GM15510 (cell line): ENCODE results near the gene ADAMTSL5.

Source experiments
- POLR2A ChIP-seq: IDR thresholded peaks from 3 replicates; pipeline ENCODE4 v1.6.1; 2011; ENCODE audit warnings: borderline replicate concordance; ENCODE audit not compliant: insufficient read length; ENCODE audit errors: extremely low read depth

Gene ADAMTSL5

DNA sequence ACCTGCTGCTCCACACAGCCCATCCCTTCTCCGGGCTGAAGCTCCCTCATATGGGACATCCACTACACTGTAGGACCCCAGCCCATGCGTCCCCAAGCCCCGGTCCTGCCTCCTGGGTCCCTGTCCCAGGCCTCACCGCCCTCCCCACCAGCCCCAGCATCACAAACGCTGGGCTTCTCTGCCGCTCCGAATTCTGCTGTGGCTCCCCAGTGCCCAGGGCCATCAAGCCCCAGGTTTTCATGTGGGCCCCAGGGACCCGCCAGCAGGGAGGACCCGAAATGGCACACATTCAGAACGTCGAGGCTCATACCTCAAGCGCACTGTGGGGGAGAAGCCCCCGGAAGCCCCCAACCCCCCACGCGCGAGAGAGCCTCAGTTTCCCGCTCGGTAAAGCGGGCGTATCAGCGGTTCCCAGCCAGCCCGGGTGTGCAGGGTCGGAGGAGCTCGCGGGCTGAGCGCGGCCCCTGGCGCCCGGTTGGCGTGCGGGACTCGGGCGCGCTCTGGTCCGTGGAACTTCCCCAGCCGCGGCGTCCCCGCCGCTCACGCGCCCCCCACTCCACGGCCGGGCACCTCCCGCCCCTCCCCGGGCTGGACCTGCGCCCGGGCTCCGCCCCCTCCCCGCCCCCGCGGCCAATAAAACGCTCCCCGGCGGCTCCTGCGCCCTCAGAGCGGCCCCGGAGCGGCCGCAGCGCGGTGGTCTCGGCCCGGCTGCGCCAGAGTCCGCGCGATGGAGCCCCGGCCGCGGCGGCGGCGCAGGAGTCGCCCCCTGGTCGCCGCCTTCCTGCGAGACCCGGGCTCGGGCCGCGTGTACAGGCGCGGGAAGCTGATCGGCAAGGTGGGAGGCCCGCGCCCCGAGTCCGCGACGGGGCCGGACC is 10.8 kb upstream of the ADAMTSL5 start, which contains the start of gene PLK5:
PLK5 (plus strand) TSS at position 666 of the 875 bp plus-strand sequence. CDS start 2,920 bp downstream, outside the sequence.
- no peak for TF ChIP-seq POLR2A

DNA sequence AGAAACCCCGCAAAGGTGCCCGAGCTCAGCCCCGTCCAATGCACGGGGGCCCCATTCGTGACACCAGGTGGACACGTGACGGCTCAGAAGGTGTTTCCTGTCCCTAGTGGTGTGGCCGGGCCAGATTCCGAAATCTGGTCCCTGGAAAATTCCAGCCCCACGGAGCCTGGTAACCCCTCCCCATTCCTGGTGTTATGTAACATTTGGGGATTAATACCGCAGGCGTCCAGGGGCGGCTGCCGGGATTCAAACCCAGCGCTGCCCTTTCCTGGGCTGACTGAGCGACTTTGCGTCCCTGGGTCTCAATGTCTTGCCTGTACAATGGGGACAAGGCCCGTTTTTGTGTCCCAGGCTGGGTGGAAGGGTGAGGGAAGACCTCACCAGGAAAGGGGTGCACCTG is 10.0 kb upstream of the ADAMTSL5 start:
- no peak for TF ChIP-seq POLR2A

DNA sequence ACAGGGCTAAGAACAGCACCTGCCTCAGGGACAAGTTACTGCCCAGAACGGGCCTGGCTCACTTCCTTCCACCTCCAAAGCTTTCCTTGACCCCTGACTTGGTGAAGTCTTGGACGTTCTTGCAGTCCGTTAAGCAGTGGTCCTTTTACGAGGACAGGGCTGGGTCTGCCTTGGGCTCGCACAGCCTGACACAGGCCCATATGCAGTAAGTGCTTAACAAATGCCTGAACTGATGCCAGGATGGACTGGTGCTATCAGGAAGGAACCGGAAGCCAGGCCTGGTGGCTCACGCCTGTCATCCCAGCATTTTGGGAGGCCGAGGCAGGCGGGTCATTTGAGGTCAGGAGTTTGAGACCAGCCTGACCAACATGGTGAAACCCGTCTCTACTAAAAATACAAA is 9.2 kb upstream of the ADAMTSL5 start:
- TF ChIP-seq POLR2A = no peak

DNA sequence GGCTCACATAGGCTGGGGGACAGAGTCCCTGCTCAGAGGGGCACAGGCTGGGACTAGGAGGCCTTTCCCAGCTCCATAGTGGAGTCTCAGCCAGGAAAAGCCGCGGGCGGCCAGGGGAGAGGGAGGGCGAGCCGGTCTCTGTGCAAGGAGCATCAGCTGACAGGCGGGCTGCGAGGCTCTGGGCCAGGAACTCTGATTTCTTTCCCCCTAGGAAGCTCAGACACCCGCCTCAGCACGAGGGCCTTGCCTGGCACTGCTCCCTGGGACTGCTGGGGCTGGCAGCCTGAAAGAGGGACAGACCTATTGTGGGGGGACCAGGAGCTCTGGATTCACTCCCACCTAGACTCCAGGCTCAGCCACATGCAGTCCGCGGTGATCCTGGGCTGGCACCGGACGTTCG is 8.8 kb upstream of the ADAMTSL5 start:
- TF ChIP-seq POLR2A = no peak

DNA sequence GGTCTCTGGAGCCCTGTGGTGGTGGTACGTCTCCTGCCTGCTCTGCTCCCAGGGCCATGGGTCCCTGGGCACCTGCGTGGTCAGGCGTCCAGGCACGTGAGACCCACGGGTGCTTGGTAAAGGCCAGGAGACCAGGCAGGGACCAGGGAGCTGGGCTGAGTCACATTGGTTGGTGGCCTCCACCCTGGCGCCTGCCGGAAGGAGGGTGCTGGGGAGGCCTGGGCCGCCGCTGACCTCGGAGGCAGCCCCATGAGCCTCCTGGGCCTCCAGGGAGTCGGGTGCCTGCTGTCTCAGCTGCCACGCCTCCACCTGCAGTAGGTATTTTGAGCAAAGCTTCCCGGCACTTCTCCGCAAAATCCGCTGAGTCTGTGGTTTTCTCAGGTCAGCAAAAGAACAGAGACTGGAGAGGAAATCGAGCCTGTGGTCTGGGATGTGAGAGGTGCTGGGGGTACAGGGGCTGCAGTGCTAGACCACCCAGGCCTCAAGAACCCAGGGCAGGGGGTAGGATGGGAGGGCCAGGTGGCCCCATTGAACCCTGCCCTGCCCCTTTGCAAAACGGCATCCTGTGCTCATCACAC is 7.5 kb upstream of the ADAMTSL5 start:
- TF ChIP-seq POLR2A = no peak

DNA sequence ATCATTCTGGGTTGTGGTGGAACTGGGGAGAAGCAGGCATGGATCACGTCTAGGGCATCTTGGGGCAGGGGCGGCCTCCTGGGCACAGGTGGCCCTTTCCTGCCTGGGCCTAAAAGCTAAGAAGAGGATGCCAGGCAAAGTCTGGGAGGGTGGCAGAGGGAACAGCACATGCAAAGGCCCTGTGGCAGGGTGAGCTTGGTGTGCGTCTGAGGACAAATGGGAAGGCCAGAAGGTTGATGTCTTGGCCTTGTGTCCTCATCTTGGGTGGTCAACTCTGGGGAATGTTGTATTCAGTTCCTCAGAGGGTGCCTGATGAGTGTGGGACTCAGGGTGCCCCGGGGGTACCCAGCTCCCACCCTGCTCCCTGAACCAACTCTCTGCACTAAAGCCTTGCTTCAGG is 5.7 kb upstream of the ADAMTSL5 start:
- no peak for TF ChIP-seq POLR2A

DNA sequence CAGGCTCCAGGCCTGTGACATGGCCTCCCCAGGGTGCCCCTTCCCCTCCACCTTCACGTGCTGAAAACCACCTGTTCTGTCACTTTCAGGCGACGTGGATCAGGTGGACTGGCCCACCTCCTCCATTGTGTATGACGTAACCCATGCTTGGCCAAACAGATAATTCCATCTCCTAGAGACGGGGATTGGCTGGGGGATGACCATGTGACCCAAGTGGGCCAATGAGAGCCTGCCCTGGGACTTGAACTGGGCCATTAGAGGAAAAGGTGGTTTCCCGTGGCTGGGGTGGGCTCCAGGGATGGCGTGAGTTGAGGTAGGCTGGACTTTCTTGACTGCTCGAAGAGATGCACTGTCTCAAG is 3.6 kb upstream of the ADAMTSL5 start:
- no peak for TF ChIP-seq POLR2A

DNA sequence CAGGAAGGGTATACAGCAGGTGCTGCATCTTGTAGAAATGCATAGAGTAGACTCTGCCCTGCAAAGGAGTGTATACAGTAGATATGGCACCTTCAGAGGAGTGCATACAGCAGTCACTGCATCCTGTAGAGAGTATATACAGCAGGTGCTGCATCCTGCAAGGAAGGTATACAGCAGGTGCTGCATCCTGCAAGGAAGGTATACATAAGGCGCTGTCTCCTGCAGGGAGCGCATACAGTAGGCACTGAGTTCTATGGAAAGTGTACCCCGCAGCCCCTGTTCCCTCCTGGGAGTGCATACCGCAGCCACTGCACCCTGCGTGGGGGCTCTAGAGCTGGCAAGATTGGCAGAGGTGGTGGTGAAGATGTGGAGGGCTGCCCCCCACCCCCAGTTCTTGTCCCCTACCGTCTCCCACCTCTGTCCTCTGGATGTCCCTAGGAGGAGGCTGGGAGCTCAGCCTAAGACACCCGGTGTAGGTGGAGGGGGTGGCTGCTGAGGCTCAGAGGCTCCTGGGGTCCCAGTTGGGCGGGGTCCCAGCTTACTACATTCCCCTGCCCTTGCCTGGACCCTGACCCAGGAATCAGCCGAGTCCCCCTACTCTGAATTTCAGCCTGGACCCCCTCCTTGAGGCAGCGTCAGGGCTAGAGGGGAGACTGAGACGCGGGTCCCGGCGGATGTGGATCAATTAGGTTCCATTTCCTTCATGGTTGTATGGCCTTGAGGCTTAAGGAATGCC is 2.3 kb upstream of the ADAMTSL5 start:
- TF ChIP-seq POLR2A = no peak

DNA sequence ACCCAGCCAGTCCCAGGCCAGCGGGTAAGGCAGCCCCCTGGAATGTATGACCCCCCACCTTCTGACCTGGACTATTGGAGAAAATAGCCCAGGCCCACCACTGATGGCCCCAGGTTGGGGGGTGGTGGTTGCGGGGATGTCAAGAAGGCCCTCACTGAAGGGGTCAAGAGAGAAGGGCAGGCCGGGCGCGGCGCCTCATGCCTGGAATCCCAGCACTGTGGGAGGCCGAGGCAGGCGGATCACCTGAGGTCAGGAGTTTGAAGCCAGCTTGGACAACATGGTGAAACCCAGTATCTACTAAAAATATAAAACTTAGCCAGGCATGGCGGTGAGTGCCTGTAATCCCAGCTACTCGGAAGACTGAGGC is 1.5 kb upstream of the ADAMTSL5 start:
- no peak for TF ChIP-seq POLR2A

DNA sequence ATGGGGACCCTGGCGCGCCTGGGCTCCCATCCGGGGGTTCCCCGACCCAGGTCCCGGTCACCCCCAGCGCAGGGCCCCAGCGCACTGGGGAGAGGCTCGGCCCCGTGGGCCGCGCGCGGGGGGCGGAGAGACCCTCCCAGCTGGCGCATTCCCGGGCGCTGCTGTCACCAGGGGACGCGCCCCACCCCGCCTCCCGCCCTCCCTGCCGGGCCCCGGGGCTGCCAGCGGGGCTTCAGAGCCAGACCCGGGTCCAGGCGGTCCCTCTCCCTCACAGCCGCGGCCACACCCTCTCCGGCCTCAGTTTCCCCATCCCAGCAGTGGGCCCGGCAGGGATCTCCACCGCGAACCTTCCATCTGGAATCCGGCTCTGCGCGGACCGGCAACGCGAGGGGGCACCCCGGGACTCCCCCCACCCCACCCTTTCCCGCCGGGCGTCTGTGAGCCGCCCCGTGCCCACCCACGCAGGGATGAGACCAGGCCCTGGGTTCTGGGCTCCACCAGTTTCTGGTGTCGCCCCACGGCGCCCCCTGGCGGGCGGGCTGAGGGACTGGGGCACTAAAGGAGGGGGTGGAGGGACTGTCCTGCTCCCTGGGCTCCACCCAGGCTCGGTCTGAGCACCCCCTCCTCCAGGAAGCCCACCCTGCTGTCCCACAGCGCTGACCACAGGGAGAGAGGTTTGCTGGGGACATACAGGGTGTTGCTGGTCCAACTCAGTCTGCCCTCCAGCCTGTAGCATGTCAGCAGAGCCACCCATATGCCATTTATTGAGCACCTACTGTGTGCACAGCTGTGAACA is 878 bp upstream of the ADAMTSL5 start:
- no peak for TF ChIP-seq POLR2A

DNA sequence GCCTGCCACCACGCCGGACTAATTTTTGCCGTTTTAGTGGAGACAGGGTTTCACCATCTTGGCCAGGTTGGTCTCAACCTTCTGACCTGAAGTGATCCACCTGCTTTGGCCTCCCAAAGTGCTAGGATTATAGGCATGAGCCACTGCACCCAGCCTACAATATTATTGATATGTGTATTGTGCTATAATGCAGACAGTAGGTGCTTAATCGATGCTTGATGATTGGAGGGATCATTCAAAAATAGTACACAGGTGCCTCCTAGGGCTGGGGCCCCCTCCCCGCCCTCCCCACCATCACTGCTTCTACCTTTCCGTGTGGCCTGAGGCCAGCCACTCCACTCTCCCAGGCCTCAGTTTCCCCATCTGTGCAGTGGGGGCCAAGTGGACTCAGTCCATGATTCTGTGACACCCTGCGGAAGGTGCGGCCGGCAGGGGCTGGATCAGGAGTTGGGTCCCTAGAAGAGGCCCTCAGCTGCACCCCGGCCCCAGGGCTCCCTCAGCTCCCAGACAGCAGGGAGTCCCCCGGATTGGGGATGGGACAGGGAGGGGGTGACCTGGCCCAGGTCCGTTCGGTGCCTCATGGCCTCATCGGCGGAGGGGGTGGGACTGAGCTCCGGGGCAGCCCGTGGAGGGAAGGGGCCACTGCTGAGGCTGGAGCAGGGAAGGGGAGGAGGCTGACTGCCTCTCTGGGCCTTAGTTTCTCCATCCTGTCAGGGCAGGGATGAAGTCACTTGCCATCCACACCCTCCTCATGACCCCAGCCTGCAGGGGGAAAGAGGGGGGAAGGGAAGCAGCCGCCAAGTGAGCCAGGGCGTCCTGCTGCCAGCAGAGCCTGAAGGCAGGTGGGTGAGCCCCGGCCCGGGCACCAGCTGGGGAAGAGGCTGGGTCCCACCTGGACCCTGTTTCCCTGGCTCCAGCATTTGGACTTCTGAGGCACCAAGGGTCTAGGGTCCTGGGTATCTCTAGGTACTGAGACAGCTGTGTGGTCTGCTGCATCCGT is 1.2 kb downstream of the ADAMTSL5 start:
- no peak for TF ChIP-seq POLR2A

DNA sequence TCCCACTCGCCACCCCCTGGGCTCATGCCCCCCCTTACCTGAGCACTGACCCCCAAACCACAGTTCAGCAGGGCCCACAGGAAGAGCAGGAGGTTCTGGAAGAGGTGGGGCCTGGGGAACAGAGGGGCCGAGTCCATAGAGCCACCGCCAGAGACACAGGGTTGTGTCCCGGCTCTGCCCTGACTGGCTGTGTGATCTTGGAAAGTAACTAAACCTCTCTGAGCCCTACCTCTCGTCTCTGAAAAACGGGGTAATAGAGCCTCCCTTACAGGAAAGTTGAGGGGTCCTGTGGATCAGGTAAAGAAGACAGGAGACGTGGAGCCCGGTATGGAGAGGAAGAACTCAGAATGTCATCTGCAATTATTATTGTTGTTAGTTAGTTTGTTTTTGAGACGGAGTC is 2.0 kb downstream of the ADAMTSL5 start:
- TF ChIP-seq POLR2A = no peak

DNA sequence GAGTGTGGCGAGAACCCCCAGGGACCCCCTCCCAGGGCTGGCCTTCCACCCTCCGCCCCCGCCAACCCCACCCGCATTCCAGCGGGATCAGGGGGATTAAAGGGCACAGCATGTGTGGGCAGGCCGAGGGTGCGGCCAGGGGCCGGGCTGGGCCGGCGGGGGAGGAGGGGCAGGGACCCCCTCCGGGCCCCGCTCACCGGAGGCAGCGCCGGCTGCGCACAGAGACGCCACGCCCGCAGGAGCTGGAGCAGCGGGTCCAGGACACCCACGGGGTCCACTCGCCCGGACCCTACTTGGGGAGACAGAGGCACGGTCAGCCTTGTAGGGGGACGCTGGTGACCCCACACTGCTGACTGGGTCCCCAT is 2.4 kb downstream of the ADAMTSL5 start:
- TF ChIP-seq POLR2A = no peak
